ENCODE data around the gene EIF4EBP3.
A peak's percentile ranks its signal among the peaks of the same experiment; 100 is the strongest.

The EIF4EBP3 gene

DNA sequence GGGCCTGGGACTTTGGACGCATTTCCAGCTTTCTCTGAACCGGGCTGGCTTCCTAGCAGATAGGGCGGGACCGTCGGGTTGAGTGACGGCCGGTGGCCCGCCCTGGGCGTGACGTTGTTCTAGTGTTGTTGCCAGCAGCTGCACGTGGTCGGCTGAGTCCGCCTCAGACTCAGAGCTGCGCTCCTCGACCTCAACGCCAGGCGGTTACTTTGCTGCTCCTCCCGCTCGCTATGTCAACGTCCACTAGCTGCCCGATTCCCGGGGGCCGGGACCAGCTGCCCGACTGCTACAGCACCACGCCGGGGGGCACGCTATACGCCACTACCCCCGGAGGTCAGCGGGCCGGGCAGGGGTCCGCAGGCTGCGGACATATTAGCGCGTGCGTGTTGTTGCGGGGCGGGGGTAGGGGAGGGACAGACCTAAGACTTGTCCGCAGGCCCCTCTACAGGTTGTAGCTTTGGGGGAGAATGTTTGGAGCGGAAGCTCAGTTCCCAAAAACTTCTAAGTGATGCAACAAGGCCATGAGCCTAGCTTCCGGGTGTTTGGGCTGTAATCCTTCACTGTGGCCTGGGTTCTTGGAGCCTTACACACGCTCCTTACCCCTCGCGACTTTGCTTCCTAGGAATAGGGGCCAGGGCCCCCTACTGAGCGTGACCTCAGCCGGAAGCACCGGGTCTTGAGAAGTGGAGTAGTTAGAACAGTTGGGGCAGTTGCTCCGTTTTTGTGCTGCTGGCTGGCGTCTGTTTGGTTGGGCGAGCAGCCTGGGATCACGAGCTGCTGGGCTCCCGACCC is at the start of gene EIF4EBP3:
TSS of gene EIF4EBP3 (plus strand) at position 155 of the 792 bp plus-strand sequence. CDS start at position 231, 76 bp downstream.
- peak; percentile 96 for DNase-seq

GRCh38 chr5:140497897-140498296 is 49.6 kb upstream of the EIF4EBP3 start:
- DNase-seq: no peak

DNA sequence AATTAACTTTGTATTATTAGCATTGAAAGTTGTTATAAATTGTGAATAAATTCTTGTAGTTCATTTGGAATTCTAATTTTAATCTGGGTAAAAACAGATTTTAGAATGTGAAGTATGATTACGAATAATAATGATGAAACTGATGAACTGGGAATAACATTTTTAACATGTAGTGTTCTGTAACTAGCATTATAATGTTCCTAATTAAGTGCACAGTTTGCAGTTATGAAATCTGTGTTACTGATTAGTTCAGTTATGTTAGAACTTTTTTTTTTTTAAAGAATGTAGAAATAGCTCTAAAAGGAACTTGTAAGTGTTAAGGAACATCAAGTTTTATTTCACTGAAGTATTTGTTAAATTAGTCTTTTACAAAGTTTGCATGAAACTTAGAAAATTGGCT is 48.9 kb upstream of the EIF4EBP3 start:
- no peak for DNase-seq

DNA sequence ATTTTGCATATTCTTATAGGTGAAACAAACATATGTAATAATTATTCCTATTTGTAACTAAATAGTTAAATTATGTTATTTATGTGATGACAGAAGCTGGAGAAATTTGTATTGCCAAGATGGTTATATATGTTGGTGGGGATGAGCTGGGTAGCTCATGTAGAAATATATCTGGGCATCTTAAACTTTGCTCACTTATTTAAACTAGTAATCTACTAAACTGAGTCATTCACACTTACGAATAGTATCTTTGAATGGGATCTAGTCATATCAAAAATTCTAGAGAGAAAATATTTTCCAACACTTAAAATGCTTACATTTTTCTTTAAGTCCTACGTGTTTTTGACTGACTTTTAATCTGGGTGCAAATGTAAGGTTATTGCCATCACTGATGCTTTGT is 44.6 kb upstream of the EIF4EBP3 start:
- DNase-seq: no peak

DNA sequence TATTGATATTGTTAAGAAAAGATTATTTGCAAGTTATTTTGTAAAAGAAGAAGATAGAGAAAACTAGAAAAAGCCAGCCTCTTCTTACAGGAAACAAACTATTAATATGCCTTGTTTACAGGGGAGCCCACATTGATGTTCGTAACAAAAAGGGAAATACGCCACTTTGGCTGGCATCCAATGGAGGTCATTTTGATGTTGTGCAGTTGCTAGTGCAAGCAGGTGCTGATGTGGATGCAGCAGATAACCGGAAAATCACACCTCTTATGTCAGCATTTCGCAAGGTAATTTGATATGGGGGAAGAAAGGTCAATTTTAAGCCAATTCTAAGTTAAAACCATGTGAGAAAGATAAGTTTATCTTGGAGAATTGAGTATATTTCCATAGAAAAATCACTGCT is 37.6 kb upstream of the EIF4EBP3 start:
- no peak for DNase-seq

DNA sequence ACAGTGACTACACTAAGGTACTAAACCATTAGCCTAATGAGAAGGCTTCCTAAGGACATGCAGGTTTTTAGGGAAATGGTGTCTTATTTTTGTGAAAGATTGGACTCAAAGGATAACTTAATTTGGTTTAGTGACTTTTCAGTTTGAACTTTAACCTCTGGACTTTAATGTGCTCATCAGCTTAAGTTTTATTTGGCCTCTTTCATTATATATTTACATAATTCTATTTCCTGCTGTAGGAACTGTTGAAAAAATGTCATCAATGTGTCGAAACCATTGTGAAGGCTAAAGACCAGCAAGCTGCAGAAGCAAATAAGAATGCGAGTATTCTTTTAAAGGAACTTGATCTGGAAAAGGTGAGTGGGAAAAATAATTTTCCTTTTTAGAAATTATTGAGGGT is 34.3 kb upstream of the EIF4EBP3 start:
- DNase-seq: no peak

GRCh38 chr5:140524003-140524402 is 23.5 kb upstream of the EIF4EBP3 start:
- no peak for DNase-seq

GRCh38 chr5:140540227-140540626 is 7.2 kb upstream of the EIF4EBP3 start:
- no peak for DNase-seq

GRCh38 chr5:140542972-140543371 is 4.5 kb upstream of the EIF4EBP3 start:
- no peak for DNase-seq

DNA sequence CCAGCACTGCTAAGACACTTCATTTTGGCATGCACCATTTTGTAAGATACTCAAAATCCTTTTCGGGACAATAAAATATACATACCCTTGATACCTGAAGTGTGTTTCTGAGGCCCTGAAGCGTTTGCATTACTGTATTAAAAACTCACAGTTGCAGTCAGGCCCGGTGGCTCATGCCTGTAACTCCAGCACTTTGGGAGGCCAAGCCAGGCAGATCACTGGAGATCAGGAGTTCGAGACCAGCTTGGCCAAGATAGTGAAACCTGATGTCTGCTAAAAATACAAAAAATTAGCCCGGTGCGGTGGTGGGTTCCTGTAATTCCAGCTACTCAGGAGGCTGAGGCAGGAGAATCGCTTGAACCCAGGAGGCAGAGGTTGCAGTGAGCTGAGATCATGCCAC is 2.5 kb upstream of the EIF4EBP3 start:
- DNase-seq: no peak

- no peak for DNase-seq
Observed at GRCh38 chr5:140545606-140546005, 1.9 kb upstream of the EIF4EBP3 start.

DNA sequence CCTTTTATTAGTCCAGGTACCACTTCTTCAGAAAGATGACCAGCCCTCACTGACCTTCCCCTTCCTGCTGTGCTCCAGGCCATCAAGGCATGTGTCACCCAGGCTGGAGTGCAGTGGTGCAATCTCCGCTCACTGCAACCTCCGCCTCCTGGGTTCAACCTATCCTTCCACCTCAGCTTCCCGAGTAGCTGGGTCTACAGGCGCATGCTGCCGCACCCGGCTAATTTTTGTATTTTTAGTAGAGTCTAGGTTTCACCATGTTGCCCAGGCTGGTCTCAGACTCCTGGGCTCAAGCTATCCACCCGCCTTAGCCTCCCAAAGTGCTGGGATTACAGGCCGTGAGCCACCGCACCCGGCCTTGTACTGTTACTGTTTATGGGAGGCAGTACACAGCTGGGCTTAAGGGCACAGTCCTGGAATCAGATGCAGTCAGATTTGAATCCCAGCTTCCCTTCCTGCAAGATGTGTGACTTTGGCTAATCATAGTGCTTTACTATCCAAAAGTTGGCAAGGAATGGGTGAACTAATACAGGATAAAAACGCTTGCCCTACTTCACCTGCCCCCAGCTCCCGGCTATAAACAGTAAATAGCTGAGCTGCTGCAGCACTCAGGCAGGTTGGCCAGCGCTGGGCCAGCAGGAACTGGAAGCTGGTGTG is 483 bp upstream of the EIF4EBP3 start:
- no peak for DNase-seq

- no peak for DNase-seq
Observed at GRCh38 chr5:140548300-140548688, 832 bp downstream of the EIF4EBP3 start.

GRCh38 chr5:140548791-140549190 is 1.3 kb downstream of the EIF4EBP3 start:
- no peak for DNase-seq

DNA sequence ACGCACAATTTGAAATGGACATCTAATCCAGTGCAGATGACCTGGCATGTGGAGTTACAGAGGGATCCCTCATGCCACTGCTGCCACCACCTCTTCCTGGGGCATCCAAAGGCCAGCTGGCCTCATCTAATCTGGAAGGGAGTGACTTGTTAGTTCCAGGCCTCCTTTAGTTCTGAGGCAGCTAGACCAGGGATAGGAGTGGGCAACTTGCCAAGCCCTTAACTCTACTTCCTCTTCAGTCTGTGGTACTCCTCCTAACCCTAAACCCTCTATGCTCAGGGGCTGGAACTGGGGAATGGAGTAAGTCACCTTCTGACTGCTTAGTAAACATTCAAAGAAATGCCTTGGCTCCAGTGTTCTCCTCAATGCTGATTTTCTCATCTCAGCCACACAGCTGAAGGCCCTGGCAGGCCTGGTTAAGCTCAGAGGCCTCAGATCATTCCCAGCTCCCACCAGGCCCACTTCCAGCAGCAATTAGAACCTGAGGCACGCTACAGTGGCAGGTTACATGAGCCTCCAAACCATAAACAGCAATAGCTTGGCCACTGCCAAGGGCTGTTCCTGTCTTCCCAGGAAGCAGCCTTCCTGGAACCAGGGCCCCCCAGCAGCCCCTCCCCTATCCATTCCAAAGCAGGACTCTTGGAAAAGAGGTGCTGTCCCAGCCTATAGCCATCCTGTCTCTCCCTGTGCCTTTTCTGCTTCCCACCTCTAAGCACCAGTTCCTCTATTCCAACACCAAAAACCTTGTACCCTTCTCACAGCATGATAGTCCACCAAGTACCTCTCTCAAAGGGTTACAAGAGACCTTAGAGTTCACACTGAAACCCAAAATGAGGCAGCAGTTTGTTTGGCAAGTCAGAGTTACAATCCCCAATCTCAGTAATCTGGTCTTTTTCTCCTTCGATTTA is 2.0 kb downstream of the EIF4EBP3 start:
- DNase-seq: peak; percentile 87

- DNase-seq: no peak
Observed at GRCh38 chr5:140550147-140551079, 3.0 kb downstream of the EIF4EBP3 start.

GRCh38 chr5:140551872-140552271 is 4.4 kb downstream of the EIF4EBP3 start:
- no peak for DNase-seq

- DNase-seq: no peak
Observed at GRCh38 chr5:140553657-140554056, 6.2 kb downstream of the EIF4EBP3 start.

DNA sequence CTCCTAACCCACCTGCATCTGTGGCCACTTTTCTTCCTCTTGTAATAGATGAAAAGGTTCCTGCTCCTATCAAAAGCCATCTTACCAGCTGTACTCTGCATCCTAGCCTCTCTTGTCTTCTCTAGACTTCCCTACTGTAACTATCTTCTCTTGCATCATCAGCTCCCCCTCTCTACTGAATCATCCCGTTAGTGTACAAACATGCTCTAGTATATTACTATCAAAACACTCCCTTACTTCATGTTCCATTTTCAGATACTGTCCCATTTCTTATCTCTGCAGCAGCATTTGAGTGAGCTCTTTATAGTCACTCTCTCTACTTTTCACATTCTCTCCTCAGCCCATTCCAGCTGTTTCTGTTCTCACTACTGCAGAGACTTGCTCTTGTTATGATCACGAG is 7.0 kb downstream of the EIF4EBP3 start:
- DNase-seq: peak; percentile 41

DNA sequence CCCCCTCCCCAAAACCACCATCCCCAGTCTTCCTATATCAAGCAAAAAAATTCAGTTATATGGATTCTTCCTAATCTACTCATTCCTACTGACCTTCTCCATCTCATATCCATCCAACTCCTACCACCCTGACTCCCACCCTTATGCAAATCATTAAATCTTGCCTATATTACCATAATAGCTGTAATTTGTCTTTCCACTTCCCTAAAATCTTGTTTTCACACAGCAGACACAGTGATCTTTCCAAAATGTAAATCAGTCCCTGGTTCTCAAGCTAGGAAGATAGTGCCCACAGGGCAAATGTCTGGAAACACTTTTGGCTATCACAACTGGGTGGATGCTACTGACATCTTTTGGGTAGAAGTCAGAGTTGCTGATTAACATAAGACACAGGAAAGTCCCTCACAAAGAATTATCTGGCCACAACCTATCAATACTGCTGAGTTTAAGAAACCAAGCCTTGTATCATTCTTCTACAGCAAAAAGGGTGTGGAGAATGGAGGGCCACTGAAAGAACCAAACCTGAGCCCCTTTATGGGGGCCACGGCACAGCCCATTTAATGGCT is 8.4 kb downstream of the EIF4EBP3 start:
- no peak for DNase-seq

GRCh38 chr5:140556438-140556837 is 9.0 kb downstream of the EIF4EBP3 start:
- peak; percentile 58 for DNase-seq

All from hematopoietic multipotent progenitor cell treated with erythropoietin and hydrocortisone succinate and interleukin-3 and kit ligand, for 4 days (in vitro differentiated cells).